8988T (cell line): ENCODE results near the gene RAB31.
"Not testable (repeated sequence)": the region's sequence is repeated elsewhere in the genome, so short reads cannot be mapped to it uniquely, and the experiment has no call there.

ENCODE experiments used
- DNase-seq: peaks from one replicate; pipeline ENCODE4 v3.0.0; 2011

RAB31 gene

GRCh38 chr18:9762526-9762925 is 54.4 kb downstream of the RAB31 start:
- no peak for DNase-seq

- DNase-seq: no peak
Measured at GRCh38 chr18:9763157-9763556, 55.1 kb downstream of the RAB31 start.

DNA sequence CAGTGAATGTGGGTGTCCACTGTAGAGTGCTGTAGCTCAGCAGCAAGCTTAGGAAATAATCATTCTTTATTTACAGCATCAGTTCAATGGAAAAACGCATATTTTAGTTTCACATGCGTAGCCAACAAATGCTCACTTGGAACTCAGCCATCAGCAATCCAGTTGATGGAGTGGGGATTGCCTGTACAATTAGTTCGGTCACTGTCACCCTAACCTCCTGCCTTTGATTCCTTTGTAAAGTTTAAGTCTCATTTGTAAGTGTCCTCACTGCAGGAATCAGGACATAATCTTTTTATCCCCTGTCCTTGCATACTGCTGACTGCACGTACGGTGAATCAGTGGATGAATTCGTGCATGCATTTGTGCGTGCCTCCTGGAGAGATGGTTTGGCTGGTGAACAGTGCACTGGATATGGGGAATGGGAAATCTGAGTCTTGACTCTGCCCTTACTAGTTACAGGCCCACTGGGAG is 55.9 kb downstream of the RAB31 start:
- DNase-seq: no peak

- DNase-seq: no peak
Measured at GRCh38 chr18:9765501-9765900, 57.4 kb downstream of the RAB31 start.

DNA sequence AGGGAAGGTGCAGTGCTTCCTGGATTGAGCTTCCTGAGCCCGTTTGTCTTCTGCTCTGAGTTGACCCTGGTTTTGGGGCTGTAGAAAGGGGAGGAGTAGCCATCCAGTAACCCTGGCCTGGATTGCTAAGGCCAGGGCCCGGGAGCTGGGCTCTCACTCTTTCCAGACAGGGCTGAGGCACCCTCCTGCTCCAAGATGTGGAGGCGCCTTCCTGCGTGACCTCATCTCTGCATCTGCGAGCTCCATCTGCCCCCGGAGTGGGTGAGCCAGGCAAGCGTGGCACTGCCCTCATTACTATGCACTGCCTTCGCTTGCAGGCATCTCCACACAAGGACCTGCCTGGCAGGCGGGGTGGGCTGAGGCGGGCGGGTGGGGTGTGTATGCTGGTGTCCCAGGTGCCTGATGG is 58.0 kb downstream of the RAB31 start:
- DNase-seq: no peak

DNA sequence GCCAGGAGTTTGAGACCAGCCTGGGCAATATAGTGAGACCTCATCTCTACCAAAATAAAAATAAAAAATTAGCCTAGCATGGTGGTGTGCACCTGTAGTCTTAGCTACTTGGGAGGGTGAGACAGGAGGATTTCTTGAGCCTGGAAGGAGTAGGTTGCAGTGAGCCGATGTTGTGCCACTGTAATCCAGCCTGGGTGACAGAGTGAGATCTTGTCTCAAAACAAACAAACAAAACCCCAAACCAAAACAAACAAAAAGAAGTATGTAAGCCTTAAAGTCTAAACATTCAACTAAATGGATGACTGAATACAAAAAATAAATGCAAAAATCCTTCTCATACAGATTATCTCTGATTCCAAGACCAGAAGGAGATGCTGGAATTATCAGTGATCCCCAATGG is 58.6 kb downstream of the RAB31 start:
- no peak for DNase-seq

GRCh38 chr18:9768071-9768691 is 60.1 kb downstream of the RAB31 start:
- not testable (repeated sequence) for DNase-seq

GRCh38 chr18:9770111-9770510 is 62.0 kb downstream of the RAB31 start:
- DNase-seq: not testable (repeated sequence)

- DNase-seq: peak; percentile 33
Measured at GRCh38 chr18:9771261-9771976, 63.3 kb downstream of the RAB31 start.

- DNase-seq: no peak
Measured at GRCh38 chr18:9771977-9772660, 64.0 kb downstream of the RAB31 start.

DNA sequence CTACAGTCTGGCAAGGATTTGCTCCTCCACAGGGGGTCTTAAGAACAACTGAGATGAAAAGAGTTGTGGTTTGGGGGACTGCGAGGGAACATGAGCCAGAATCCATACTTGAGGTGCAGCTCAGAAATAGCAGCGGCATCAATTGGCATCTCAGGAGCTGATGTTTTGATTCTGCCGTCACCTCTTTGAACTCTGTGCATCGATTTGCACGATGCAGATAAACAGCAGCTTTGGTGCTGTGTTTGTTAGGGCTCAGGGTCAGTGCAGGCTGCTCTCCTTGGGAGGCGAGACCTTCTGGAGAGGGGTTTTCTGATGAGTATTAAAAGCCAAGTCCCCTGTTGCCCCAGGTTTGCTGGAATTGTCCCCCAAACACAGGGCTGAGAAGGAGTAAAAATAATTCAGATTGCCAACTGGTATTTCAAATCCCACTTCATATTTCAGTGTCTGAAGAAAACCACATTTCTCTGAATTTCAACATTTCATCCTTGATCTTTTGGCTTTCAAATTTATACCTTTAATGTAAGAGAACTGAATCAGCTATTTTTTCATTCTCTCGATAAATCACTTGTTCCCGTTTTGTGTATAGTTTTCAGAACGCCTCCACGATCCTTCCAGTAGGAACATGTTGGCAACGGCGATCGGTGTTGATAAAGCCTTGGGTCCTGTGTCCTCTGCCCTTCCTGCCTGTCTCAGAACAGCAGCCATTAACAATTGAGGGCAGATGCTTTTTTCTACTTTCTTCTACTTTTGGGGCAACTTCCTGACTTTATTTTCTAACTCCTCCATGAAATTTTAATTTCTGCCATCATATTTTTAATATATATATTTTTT is 65.0 kb downstream of the RAB31 start:
- DNase-seq: no peak

GRCh38 chr18:9774150-9774549 is 66.0 kb downstream of the RAB31 start:
- DNase-seq: no peak

DNA sequence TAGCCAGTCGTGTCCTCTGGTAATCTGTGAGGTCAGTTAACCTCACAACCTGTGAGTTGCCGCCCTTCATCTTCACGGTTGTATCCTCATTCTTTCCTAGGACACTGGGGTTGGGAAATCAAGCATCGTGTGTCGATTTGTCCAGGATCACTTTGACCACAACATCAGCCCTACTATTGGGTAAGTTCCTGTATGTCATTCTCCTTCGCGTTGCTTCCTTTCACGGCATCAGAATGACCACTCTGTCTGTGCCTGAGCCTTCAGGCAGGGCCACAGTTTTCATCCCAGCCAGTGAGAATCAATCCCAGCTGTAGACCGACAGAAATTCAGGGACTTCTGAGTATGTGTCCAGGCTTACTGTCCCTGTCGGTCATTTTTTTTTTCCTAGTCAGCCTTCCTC is 67.1 kb downstream of the RAB31 start:
- DNase-seq: no peak

DNA sequence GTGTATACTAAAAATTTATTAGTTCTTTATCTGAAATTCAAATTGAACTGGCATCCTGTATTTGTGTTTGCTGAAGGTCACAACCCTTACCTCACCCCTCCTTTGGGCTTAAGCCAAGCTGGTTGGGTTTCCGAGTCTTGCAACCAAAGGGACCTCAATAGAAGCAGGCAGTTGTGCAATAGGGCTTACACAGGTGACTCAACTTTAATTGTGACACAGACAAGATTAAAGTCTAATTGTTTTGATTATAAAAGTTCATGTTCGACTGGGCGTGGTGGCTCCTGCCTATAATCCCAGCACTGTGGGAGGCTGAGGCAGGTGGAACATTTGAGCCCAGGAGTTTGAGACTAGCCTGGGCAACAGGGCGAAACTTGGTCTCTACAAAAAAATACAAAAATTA is 71.5 kb downstream of the RAB31 start:
- DNase-seq: no peak

- no peak for DNase-seq
Measured at GRCh38 chr18:9782073-9782857, 74.2 kb downstream of the RAB31 start.

DNA sequence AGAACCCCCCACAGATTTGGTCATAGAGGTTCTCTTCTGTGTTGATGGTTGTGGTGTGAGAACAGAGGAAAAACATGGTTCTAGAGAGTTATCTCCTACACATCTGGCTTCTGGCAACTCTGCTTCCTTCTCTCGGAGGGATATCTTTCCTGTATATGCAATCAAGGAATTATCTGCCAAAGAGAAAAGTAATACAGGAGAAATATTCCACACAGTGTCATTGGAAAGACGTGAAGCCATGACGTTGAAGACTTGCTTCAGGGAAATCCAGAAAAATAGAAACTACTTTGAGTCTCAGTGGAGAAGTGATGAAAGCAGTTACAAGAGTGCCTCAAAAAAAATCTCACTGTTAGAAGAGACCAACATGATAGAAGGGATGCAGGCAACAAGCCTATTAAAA is 78.5 kb downstream of the RAB31 start:
- DNase-seq: no peak

DNA sequence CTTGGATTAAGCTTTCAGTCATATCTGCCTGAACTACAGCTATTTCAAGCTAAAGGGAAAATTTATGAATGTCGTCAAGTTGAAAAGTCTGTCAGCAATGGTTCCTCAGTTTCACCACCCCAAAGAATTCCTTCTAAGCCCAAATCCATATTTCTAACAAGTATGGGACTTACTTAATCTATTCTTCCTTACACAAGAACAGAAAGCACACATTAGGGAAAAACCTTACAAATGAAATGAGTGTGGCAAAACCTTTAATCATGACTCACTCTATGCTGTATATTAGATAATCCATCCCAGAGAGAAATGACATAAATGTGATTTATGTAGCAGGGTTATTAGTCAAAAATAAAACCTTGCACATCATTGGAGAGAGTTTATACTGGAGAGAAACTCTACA is 78.9 kb downstream of the RAB31 start:
- DNase-seq: no peak

DNA sequence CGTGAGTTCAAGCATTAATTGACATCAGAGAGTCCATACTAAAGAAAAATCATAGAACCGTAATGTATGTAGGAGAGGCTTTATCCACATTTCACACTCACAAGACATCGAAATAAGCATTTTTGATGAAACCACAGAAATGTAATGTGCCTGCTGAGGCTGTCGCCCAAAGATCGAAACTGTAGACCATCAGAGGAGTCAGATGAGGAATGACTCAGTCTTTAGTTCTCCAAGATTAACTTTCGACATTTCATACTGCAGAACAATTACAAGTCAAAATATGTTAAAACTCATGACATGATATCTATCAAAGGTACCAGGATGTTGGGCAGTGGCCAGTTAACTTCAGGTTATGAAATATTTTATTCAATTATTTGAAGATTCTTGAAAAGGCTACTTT is 79.6 kb downstream of the RAB31 start:
- no peak for DNase-seq

DNA sequence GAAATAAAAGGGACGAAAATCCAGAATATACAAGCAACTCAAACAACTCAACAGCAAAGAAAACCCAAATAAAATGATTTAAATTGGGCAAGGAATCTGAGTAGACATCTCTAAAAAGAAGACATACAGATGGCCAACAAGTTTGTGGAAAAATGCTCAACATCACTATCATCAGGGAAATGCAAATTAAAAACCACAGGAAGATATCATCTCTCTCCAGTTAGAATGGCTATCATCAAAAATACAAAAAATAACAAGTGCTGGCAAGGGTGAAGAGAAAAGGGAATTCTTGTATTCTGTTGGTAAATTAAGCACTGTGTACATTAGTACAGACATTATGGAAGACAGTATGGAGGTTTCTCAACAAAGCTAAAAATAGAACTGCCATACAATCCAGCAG is 80.0 kb downstream of the RAB31 start:
- DNase-seq: no peak

DNA sequence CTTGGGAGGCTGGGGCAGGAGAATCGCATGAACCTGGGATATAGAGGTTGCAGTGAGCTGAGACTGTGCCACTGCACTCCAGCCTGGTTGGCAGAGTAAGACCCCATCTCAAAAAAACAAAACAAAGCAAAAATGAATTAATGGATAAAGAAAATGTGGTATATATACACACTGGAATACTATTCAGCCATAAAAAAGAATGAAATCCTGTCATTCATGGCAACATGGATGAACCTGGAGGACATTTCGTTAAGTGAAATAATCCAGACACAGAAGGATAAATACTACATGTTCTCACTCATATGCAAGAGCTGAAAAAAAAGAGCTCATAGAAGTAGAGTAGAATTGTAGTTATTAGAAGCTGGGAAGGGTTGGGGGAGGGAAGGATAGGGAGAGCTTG is 80.8 kb downstream of the RAB31 start:
- no peak for DNase-seq

DNA sequence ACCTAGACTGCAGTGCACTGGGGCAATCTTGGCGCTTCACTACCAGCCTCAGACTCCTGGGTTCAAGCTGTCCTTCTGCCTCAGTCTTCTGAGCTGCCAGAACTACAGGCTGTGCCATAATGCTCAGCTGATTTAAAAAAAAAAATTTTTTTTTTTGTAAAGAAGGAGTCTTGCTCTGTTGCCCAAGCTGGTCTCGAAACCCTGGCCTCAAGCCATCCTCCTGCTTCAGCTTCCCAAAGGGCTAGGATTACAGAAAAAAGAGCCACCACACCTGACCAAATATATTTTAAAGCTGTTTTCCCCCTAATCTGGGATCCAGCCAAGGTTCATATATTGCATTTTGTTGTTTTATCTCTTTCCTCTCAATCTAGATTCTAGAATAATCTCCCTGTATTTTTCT is 82.2 kb downstream of the RAB31 start:
- no peak for DNase-seq

DNA sequence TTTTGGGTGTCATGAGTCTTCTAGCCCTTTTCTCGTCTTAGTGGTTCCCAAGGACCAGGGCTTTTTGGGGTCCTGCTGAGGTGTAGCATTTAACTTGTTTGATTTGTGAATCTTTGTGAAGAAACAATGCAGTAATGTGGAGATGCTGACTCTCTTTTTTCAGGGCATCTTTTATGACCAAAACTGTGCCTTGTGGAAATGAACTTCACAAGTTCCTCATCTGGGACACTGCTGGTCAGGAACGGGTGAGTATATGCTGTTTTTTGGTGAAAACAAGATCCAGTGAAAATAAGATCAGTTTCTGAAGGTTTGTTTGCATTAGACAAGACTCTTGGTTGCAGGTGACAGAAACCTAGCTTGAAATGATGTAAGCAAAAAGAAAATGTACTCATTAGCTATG is 83.9 kb downstream of the RAB31 start:
- DNase-seq: no peak
